ENCODE data around the gene FBN1.

Gene FBN1

GRCh38 chr15:48437178-48437577, 208.3 kb downstream of the FBN1 start:
- Histone ChIP-seq H3K79me2 (ENCODE audit: low read length) (no peaks in the 10 kb centered on the region), H3K9me2 (replicated peaks; ENCODE audit: insufficient read depth, low read length) (no peaks in the 10 kb centered on the region), H3K4me1 (ENCODE audit: low read length) (no peaks in the 10 kb centered on the region), H3K36me3 (replicated peaks; ENCODE audit: insufficient read depth, low read length) (no peaks in the 10 kb centered on the region), H3K27me3 (replicated peaks; ENCODE audit: insufficient read depth, low read length) (no peaks in the 10 kb centered on the region), H3F3A (ENCODE audit: insufficient read depth, low read length) (no peaks in the 10 kb centered on the region), H3K9me3 (replicated peaks; ENCODE audit: insufficient read depth, low read length) (no peaks in the 10 kb centered on the region), H3K9ac (ENCODE audit: low read length) (no peak overlapping the region), H2AFZ (ENCODE audit: low read length) (no peak overlapping the region), H3K4me2 (ENCODE audit: low read depth, low read length) (no peak overlapping the region), H3K4me3 (ENCODE audit: low read length) (no peak overlapping the region), H4K20me1 (ENCODE audit: insufficient read depth, low read length) (no peaks in the 10 kb centered on the region), H3K27ac (ENCODE audit: low read length) (no peak overlapping the region)
- DNase-seq, result no peak
- TF ChIP-seq CTCF (IDR thresholded peaks at IDR 0.05; ENCODE audit: low read length) (no peak), EZH2phosphoT487 (IDR thresholded peaks at IDR 0.05; ENCODE audit: low read length) (no peak), EZH2 (optimal IDR thresholded peaks at IDR 0.05; ENCODE audit: low read depth, low read length) (no peak)

GRCh38 chr15:48435321-48435720, 210.2 kb downstream of the FBN1 start:
- Histone ChIP-seq H3K4me2 (ENCODE audit: low read depth, low read length) (no peak overlapping the region), H3K9ac (ENCODE audit: low read length) (no peak overlapping the region), H3K9me2 (replicated peaks; ENCODE audit: insufficient read depth, low read length) (no peaks in the 10 kb centered on the region), H3K4me3 (ENCODE audit: low read length) (no peak overlapping the region), H3K36me3 (replicated peaks; ENCODE audit: insufficient read depth, low read length) (no peaks in the 10 kb centered on the region), H3K4me1 (ENCODE audit: low read length) (no peaks in the 10 kb centered on the region), H3K27ac (ENCODE audit: low read length) (no peak overlapping the region), H4K20me1 (ENCODE audit: insufficient read depth, low read length) (no peaks in the 10 kb centered on the region), H3K79me2 (ENCODE audit: low read length) (no peaks in the 10 kb centered on the region), H2AFZ (ENCODE audit: low read length) (no peak overlapping the region), H3F3A (ENCODE audit: insufficient read depth, low read length) (no peaks in the 10 kb centered on the region), H3K9me3 (replicated peaks; ENCODE audit: insufficient read depth, low read length) (no peaks in the 10 kb centered on the region), H3K27me3 (replicated peaks; ENCODE audit: insufficient read depth, low read length) (no peaks in the 10 kb centered on the region)
- TF ChIP-seq EZH2 (optimal IDR thresholded peaks at IDR 0.05; ENCODE audit: low read depth, low read length) (no peak), CTCF (IDR thresholded peaks at IDR 0.05; ENCODE audit: low read length) (no peak), EZH2phosphoT487 (IDR thresholded peaks at IDR 0.05; ENCODE audit: low read length) (no peak)
- no peak for DNase-seq

GRCh38 chr15:48433226-48433886, 212.2 kb downstream of the FBN1 start:
- Histone ChIP-seq H3K36me3 (replicated peaks; ENCODE audit: insufficient read depth, low read length) (no peaks in the 10 kb centered on the region), H4K20me1 (ENCODE audit: insufficient read depth, low read length) (no peaks in the 10 kb centered on the region), H2AFZ (ENCODE audit: low read length) (no peak overlapping the region), H3K4me3 (ENCODE audit: low read length) (no peak overlapping the region), H3K27me3 (replicated peaks; ENCODE audit: insufficient read depth, low read length) (no peaks in the 10 kb centered on the region), H3K9me2 (replicated peaks; ENCODE audit: insufficient read depth, low read length) (no peaks in the 10 kb centered on the region), H3K79me2 (ENCODE audit: low read length) (no peaks in the 10 kb centered on the region), H3K9me3 (replicated peaks; ENCODE audit: insufficient read depth, low read length) (no peaks in the 10 kb centered on the region), H3K27ac (ENCODE audit: low read length) (no peak overlapping the region), H3K4me2 (ENCODE audit: low read depth, low read length) (no peak overlapping the region), H3F3A (ENCODE audit: insufficient read depth, low read length) (no peaks in the 10 kb centered on the region), H3K4me1 (ENCODE audit: low read length) (no peaks in the 10 kb centered on the region), H3K9ac (ENCODE audit: low read length) (no peak overlapping the region)
- no peak for DNase-seq
- no peak for TF ChIP-seq EZH2phosphoT487 (IDR thresholded peaks at IDR 0.05; ENCODE audit: low read length)
- TF ChIP-seq EZH2 (optimal IDR thresholded peaks at IDR 0.05; ENCODE audit: low read depth, low read length), result no peak
- no peak for TF ChIP-seq CTCF (IDR thresholded peaks at IDR 0.05; ENCODE audit: low read length)

Measured in MM.1S (cell line).